GM12878 (cell line): ENCODE measurements around the gene HDGF. TPM values are rescaled to one million over a fixed set of nuclear protein-coding genes. Genes with fewer than 3 reads are reported as not detected.
A peak's percentile ranks its signal among the peaks of the same experiment; 100 is the strongest.

Experiments
- ATAC-seq: fragments of 200-7000 bp; cut with Tn5 transposase; 3 replicates; pipeline ENCODE4 v1.9.1; 2020; ENCODE audit warnings: mild to moderate bottlenecking, moderate library complexity
- BruUV-seq: library from RNA; stranded (reverse); fragments of 400-500 nt; replicated peaks from 2 replicates; lab custom pipeline; 2021; lab: Mats Ljungman, UMichigan
- CTCF ChIA-PET: fragments of 300-600 bp; sonication (Branson Sonifier 250); formaldehyde crosslinking; extraction: SDS; loops from one replicate; lab custom pipeline; 2021; ENCODE audit warnings: inconsistent platforms; lab: Yijun Ruan, JAX
- POLR2A ChIA-PET: fragments of 350-600 bp; formaldehyde crosslinking; extraction: SDS; loops from one replicate; lab custom pipeline; 2021; ENCODE audit warnings: inconsistent platforms; lab: Charles Lee
- RAD21 ChIA-PET: fragments of 300-600 bp; sonication (Branson Sonifier 250); formaldehyde crosslinking; loops from one replicate; lab custom pipeline; 2023; ENCODE audit warnings: antibody characterized with exemption; ENCODE audit not compliant: unreplicated experiment; lab: Charles Lee
- SMC1A ChIA-PET: fragments of 300-600 bp; sonication (Branson Sonifier 250); formaldehyde crosslinking; loops from one replicate; lab custom pipeline; 2023; ENCODE audit not compliant: unreplicated experiment, uncharacterized antibody; lab: Charles Lee
- DNase-seq: peaks from one replicate; pipeline ENCODE4 v3.0.0-alpha.2; 2011; ENCODE audit warnings: low read depth, low spot score
- FAIRE-seq: peaks from 3 replicates; lab custom pipeline; 2011; peaks lifted over from hg19 to GRCh38; lab: Jason Lieb, UNC
- H2AFZ ChIP-seq: 2 replicates; pipeline ENCODE4 v1.6.0; 2011; ENCODE audit warnings: low read depth, low read length, control low read depth; ENCODE audit not compliant: control insufficient read depth
- H3K27ac ChIP-seq: 2 replicates; pipeline ENCODE4 v1.5.1; 2011; ENCODE audit warnings: control low read depth; ENCODE audit not compliant: control insufficient read depth, insufficient read depth
- H3K27me3 ChIP-seq, 2 experiments: replicated peaks in 1 of 2; 2 replicates each; pipeline versions ENCODE4 v1.6.0 to v1.6.1; 2011; ENCODE audit warnings: low read length in 1 of 2; ENCODE audit not compliant: control insufficient read depth in 2 of 2, insufficient read depth in 2 of 2
- H3K36me3 ChIP-seq, 2 experiments: 2 replicates each; pipeline ENCODE4 v1.5.1; 2011; ENCODE audit warnings: low read length in 1 of 2; ENCODE audit not compliant: control insufficient read depth in 2 of 2, insufficient read depth in 2 of 2
- H3K4me1 ChIP-seq: 2 replicates; pipeline ENCODE4 v1.6.1; 2011; ENCODE audit warnings: mild to moderate bottlenecking, low read length, moderate library complexity, mixed read lengths; ENCODE audit not compliant: control insufficient read depth, insufficient read depth
- H3K4me2 ChIP-seq: 2 replicates; pipeline ENCODE4 v1.6.0; 2011; ENCODE audit warnings: control low read depth; ENCODE audit not compliant: control insufficient read depth, insufficient read depth
- H3K4me3 ChIP-seq: fragments of 200-600 bp; sonication (generic); 2 replicates; pipeline ENCODE4 v1.5.1; 2016
- H3K79me2 ChIP-seq: 2 replicates; pipeline ENCODE4 v1.6.0; 2011; ENCODE audit warnings: low read length; ENCODE audit not compliant: control insufficient read depth, insufficient read depth
- H3K9ac ChIP-seq: 2 replicates; pipeline ENCODE4 v1.8.0; 2011; ENCODE audit warnings: low read length, control low read depth, mixed read lengths; ENCODE audit not compliant: control insufficient read depth, insufficient read depth
- H3K9me3 ChIP-seq: replicated peaks from 3 replicates; pipeline ENCODE4 v1.5.1; 2011; ENCODE audit warnings: mild to moderate bottlenecking, low read length; ENCODE audit not compliant: control insufficient read depth, insufficient read depth
- H4K20me1 ChIP-seq: 2 replicates; pipeline ENCODE4 v1.6.0; 2011; ENCODE audit not compliant: control insufficient read depth, insufficient read depth
- BHLHE40 ChIP-seq, 2 experiments: fragments of 450-650 bp in 1 of 2; IDR thresholded peaks; 2 replicates each; pipeline ENCODE4 v1.6.1; 2011 to 2017; ENCODE audit warnings: low read depth in 2 of 2, borderline replicate concordance in 1 of 2, improper control_type of control experiment in 1 of 2, low read length in 1 of 2, mild to moderate bottlenecking in 1 of 2
- BRCA1 ChIP-seq: IDR thresholded peaks from 2 replicates; pipeline ENCODE4 v1.6.1; 2011; ENCODE audit warnings: low read depth, low read length, improper control_type of control experiment
- EZH2 ChIP-seq: IDR thresholded peaks from 2 replicates; pipeline ENCODE4 v1.6.1; 2012; ENCODE audit warnings: low read depth, mild to moderate bottlenecking, control low read depth, inconsistent platforms, low read length, borderline replicate concordance; ENCODE audit not compliant: control insufficient read depth
- SUZ12 ChIP-seq: fragments of 200-600 bp; sonication (generic); IDR thresholded peaks from one replicate; pipeline ENCODE4 v1.6.1; 2018; ENCODE audit warnings: antibody characterized with exemption, mild to moderate bottlenecking; ENCODE audit not compliant: unreplicated experiment
- WGBS: methylation state at CpG from one replicate; pipeline ENCODE4 v1.1.6; 2016; ENCODE audit warnings: low lambda C conversion rate; ENCODE audit not compliant: insufficient replicate concordance, insufficient coverage; ENCODE audit errors: missing lambda C conversion rate; 5-methylcytosine and 5-hydroxymethylcytosine counted together
- in situ Hi-C: fragments of 300-500 bp; cut with MboI; formaldehyde crosslinking; loops from 9 replicates; pipeline ENCODE4 v1.14.3; 2018; ENCODE audit warnings: mixed read lengths
- intact Hi-C: fragments of 100-400 bp; cut with micrococcal nuclease; formaldehyde crosslinking; loops from one replicate; pipeline ENCODE4 v1.14.2; 2022; ENCODE audit not compliant: unreplicated experiment
- polyA plus RNA-seq, 11 experiments: library from polyadenylated mRNA; depleted of rRNA in 4 of 11; unstranded in 6 of 11; stranded (reverse) in 5 of 11; fragments of >200 nt; fragmentation: Nextera tagmentation in 4 of 11; fragmentation: Illumina TruSeq in 1 of 11; extraction: Ambion mirVana in 4 of 11; extraction: Trizol in 1 of 11; gene quantifications; 1 replicate in 1 of 11; 2 replicates in 10 of 11; pipeline versions ENCODE4 v1.2.1 to v1.2.3, GENCODE V29; 2011 to 2016; ENCODE audit warnings: inconsistent platforms in 2 of 11, missing spikeins in 2 of 11, low read depth in 1 of 11
- total RNA-seq, 4 experiments: library from RNA; depleted of rRNA in 3 of 4; stranded (reverse); fragments of >200 nt in 3 of 4; fragmentation: Illumina TruSeq in 1 of 4; extraction: Trizol in 1 of 4; gene quantifications; 2 replicates each; pipeline versions ENCODE4 v1.2.1 to v1.2.3, GENCODE V29; 2013 to 2021

Gene HDGF
- total and polyA plus RNA-seq, 10 of the 15 experiments (the other 5 are each of a cell fraction or from before 2014, with no cell fraction given), result 28.3 to 372 (median 209) TPM

DNA sequence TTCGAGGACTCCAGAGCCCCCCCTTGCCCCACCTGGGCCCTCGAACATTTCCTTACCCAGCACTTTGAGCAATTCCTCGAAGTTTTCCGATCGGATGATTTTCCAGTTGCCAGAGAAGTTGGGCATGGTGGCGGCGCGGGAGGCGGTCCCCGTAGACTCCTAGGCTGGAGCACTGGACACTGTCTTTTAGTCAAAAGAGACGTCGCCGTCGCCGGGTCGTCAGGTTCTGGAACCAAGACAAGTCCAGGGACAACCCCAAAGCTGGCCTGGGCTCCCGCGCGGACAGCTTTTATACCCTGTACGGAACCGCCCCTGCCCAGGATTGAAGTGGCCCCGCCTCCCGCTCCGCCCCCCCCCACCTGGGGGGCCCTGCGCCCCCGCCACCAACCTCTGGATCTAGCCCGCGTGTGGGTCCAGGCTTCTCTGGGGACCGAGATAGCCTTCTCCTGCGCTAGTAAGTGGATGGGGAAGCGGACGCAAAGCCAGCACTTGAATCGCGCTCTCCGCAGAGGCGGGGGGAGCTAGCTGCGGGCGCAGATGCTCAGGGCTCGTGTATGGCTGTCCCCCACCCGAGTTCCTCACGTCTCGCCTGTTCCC is 46.1 kb downstream of the HDGF start, which contains the start of gene CRABP2:
TSS of gene CRABP2 (minus strand) at position 263 of the 597 bp plus-strand sequence. CDS start at position 126, 137 bp downstream.
- Histone ChIP-seq H3K9me3 (no peaks in the 10 kb centered on the region), H3K36me3 (no peaks in the 10 kb centered on the region; a peak in 1 of 4 replicates), H3K4me3 (peak within 1 kb of the TSS; percentile 35; the same call in 1 of the 2 replicates), H3K9ac (no peak within 1 kb of the TSS), H3K4me2 (peak within 1 kb of the TSS; percentile 90), H3K4me1 (peaks cover 6% of the 10 kb centered on the region), H4K20me1 (no peaks in the 10 kb centered on the region; the same call in 1 of the 2 replicates), H3K27ac (no peak within 1 kb of the TSS), H3K27me3 (peaks cover 10 to 15% of the 10 kb centered on the region in 2 experiments), H3K79me2 (no peaks in the 10 kb centered on the region), H2AFZ (peak within 1 kb of the TSS; percentile 44)
- ATAC-seq (peak; percentile 31), DNase-seq (no peak), FAIRE-seq (no peak)
- in situ Hi-C loops, result no loop called here
- ChIA-PET CTCF (interaction anchor here (1.0 to 9.5 kb wide), 23 partner anchors 11 to 184 kb away, joined by 3 to 157 read pairs (median 4); partner anchors contain the start of genes HAPLN2, INSRR, ISG20L2 and METTL25B), POLR2A (interaction anchor here (0.6 kb wide), 1 partner anchor 18 kb away, joined by 3 read pairs; no protein-coding TSS in a partner anchor), SMC1A (interaction anchor here (0.8 to 2.4 kb wide), 4 partner anchors 16 to 21 kb away, joined by 3 to 11 read pairs (median 7); no protein-coding TSS in a partner anchor), RAD21 (interaction anchor here (1.5 to 3.6 kb wide), 5 partner anchors 8 to 81 kb away, joined by 4 to 28 read pairs (median 15); no protein-coding TSS in a partner anchor)
- 6% methylated on average over 41 of the region's 42 CpGs for WGBS
- BruUV-seq, result no TSS peak
- intact Hi-C loops, result no loop called here
- TF ChIP-seq SUZ12 (peak; percentile 70), BRCA1 (no peak)

DNA sequence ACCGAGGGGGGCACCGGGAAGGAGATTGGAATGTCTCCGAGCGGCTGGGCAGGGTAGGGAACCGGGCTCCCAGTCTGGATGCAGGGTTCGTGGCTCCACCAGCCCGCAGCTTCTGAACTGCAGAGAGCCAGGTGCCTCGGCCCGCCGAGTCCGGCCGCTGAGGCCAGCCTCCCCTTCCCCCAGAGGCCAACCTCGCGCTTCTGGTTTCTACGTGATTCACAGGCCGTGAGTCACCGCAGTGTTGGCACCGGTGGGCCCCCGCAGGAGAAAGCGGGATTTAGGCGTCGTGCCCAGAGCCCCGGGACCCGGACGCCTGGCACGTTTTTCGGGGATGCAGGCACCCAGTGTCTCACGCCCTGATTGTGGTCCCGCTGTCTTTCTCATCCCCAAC is 46.5 kb downstream of the HDGF start:
- intact Hi-C loops, result no loop called here
- H3K9ac ChIP-seq, result no peak overlapping the region
- no peaks in the 10 kb centered on the region; the same call in 1 of the 2 replicates for H4K20me1 ChIP-seq
- no peak overlapping the region; the same call in 1 of the 2 replicates for H2AFZ ChIP-seq
- WGBS, result 8% methylated on average over 29 of the region's 29 CpGs
- no peaks in the 10 kb centered on the region; a peak in 1 of 4 replicates for H3K36me3 ChIP-seq
- RAD21 ChIA-PET, result interaction anchor here (1.5 to 3.6 kb wide), 3 partner anchors 21 to 81 kb away, joined by 5 to 19 read pairs (median 15); no protein-coding TSS in a partner anchor
- no peaks in the 10 kb centered on the region for H3K9me3 ChIP-seq
- no peaks in the 10 kb centered on the region for H3K79me2 ChIP-seq
- CTCF ChIA-PET, result interaction anchor here (1.0 to 9.5 kb wide), 12 partner anchors 10 to 184 kb away, joined by 3 to 157 read pairs (median 6); partner anchors contain the start of genes HAPLN2, INSRR, ISG20L2 and METTL25B
- in situ Hi-C loops, result no loop called here
- TF ChIP-seq EZH2 (no peak), BHLHE40 (IDR thresholded peaks at IDR 0.05; ENCODE audit: borderline replicate concordance in 1 of 2, low read depth in 2 of 2, low read length in 1 of 2) (peak in 1 of 2 experiments; percentile 23; a peak in 1 of 4 replicates)
- H3K27me3 ChIP-seq, result peaks cover 10 to 15% of the 10 kb centered on the region in 2 experiments
- SMC1A ChIA-PET, result interaction anchor here (0.8 kb wide), 1 partner anchor 15 kb away, joined by 3 read pairs; no protein-coding TSS in a partner anchor
- no TSS peak for BruUV-seq
- no peak for ATAC-seq
- H3K4me3 ChIP-seq, result no peak overlapping the region
- no peak overlapping the region for H3K4me2 ChIP-seq
- H3K4me1 ChIP-seq, result peaks cover 6% of the 10 kb centered on the region
- no peak for DNase-seq
- POLR2A ChIA-PET, result no interaction called here
- FAIRE-seq, result no peak
- H3K27ac ChIP-seq, result no peak overlapping the region
